Activated CD8-positive, alpha-beta memory T cell treated with anti-CD3 and anti-CD28 coated beads, Interleukin-2, amount 50 U/mL, for 1 hour (primary cell): ENCODE measurements around the gene SLC25A38.
A peak's percentile ranks its signal among the peaks of the same experiment; 100 is the strongest.
"Not testable (repeated sequence)": the region's sequence is repeated elsewhere in the genome, so short reads cannot be mapped to it uniquely, and the experiment has no call there.

Source experiments
- DNase-seq: peaks from one replicate; pipeline ENCODE4 v3.0.0-alpha.2; 2020; ENCODE audit errors: extremely low read depth

SLC25A38 gene

GRCh38 chr3:39383045-39383880, at the start of gene SLC25A38:
TSS of gene SLC25A38 (plus strand) at chr3:39383370. CDS start at chr3:39383725, 355 bp downstream.
- peak; percentile 55 for DNase-seq

GRCh38 chr3:39333607-39334006, 49.6 kb upstream of the SLC25A38 start:
- DNase-seq = no peak

GRCh38 chr3:39334205-39334604, 49.0 kb upstream of the SLC25A38 start:
- no peak for DNase-seq

- no peak for DNase-seq
These were observed 45.0 kb upstream of the SLC25A38 start for GRCh38 chr3:39338201-39338600.

GRCh38 chr3:39339086-39339485, 44.1 kb upstream of the SLC25A38 start:
- no peak for DNase-seq

- no peak for DNase-seq
These were observed 40.0 kb upstream of the SLC25A38 start for GRCh38 chr3:39343076-39343717.

- DNase-seq = no peak
These were observed 39.4 kb upstream of the SLC25A38 start for GRCh38 chr3:39343760-39344159.

- DNase-seq = no peak
These were observed 38.3 kb upstream of the SLC25A38 start for GRCh38 chr3:39344746-39345344.

- no peak for DNase-seq
These were observed 36.2 kb upstream of the SLC25A38 start for GRCh38 chr3:39346785-39347585.

- DNase-seq = no peak
These were observed 35.6 kb upstream of the SLC25A38 start for GRCh38 chr3:39347586-39347876.

GRCh38 chr3:39349080-39349479, 34.1 kb upstream of the SLC25A38 start:
- DNase-seq = no peak

GRCh38 chr3:39350714-39351113, 32.5 kb upstream of the SLC25A38 start:
- no peak for DNase-seq

- DNase-seq = not testable (repeated sequence)
These were observed 32.0 kb upstream of the SLC25A38 start for GRCh38 chr3:39351134-39351533.

GRCh38 chr3:39353168-39353927, 29.8 kb upstream of the SLC25A38 start:
- DNase-seq = not testable (repeated sequence)

GRCh38 chr3:39358333-39358732, 24.8 kb upstream of the SLC25A38 start:
- DNase-seq = no peak

GRCh38 chr3:39361252-39361927, 21.8 kb upstream of the SLC25A38 start:
- DNase-seq = no peak

GRCh38 chr3:39362192-39362591, 21.0 kb upstream of the SLC25A38 start:
- DNase-seq = no peak

GRCh38 chr3:39362812-39363211, 20.4 kb upstream of the SLC25A38 start:
- no peak for DNase-seq

- DNase-seq = not testable (repeated sequence)
These were observed 12.7 kb upstream of the SLC25A38 start for GRCh38 chr3:39370450-39370849.

- no peak for DNase-seq
These were observed 10.3 kb upstream of the SLC25A38 start for GRCh38 chr3:39372833-39373232.
